Measurements from ENCODE around the gene KIF21B. TPM values are rescaled to one million over a fixed set of nuclear protein-coding genes. Genes with fewer than 3 reads are reported as not detected.

Gene KIF21B
- total and polyA plus RNA-seq, 9 of the 15 experiments (the other 6 are each of a cell fraction or from before 2014, with no cell fraction given), result 0.46 to 13.4 (median 5.9) TPM

DNA sequence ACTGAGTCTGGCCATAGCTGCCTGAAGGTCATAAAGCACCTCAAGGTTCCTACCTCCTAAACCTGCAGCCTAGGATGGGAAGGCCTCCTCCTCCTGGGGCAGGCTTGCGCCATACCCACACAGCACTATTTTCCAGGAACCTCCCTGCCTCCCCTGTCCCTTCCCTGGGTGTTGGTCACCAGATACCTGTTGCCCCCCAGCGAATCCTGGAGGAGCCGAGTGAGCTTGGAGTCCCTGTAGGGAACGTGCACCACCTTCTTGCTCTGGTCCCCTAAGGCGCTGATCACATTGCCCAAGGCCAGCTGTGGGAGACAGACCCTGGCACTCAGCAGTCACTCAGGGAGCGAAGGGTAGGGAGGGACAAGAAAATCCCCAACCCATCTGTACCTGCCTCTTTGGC, 19.4 kb downstream of the KIF21B start:
- intact Hi-C loops (cut with micrococcal nuclease) (no loop called here), in situ Hi-C loops (cut with MboI) (no loop called here)
- Histone ChIP-seq H3K9ac (ENCODE audit: insufficient read depth in 1 of 2, low read depth in 2 of 2, low read length in 2 of 2) (peak overlapping the region in 1 of 2 experiments; percentile 2; a peak in 1 of 4 replicates), H3K4me2 (ENCODE audit: insufficient read depth, low read length) (no peak overlapping the region), H3K27ac (ENCODE audit: extremely low read depth, low read depth, low read length) (no peak overlapping the region), H4K20me1 (replicated peaks; ENCODE audit: control insufficient read depth, insufficient read depth, low read length) (peaks cover 12% of the 10 kb centered on the region; the same call in 1 of the 2 replicates), H3K27me3 (ENCODE audit: control insufficient read depth in 2 of 2, insufficient read depth in 2 of 2, low read length in 2 of 2) (no peaks in the 10 kb centered on the region), H3K9me3 (replicated peaks; ENCODE audit: control insufficient read depth, insufficient read depth, low read depth, low read length) (no peaks in the 10 kb centered on the region), H3K9me1 (ENCODE audit: control insufficient read depth, insufficient read depth, low read length) (peaks cover 7% of the 10 kb centered on the region), H3K79me2 (ENCODE audit: control insufficient read depth, insufficient read depth, low read length) (no peaks in the 10 kb centered on the region), H3K4me3 (no peak overlapping the region), H3K36me3 (ENCODE audit: control insufficient read depth, insufficient read depth, low read length) (no peaks in the 10 kb centered on the region), H3K4me1 (replicated peaks in 1 of 2; ENCODE audit: control insufficient read depth in 2 of 2, insufficient read depth in 2 of 2, low read length in 2 of 2) (peaks cover 0 to 9% of the 10 kb centered on the region in 2 experiments; a peak in 1 of 5 replicates), H2AFZ (ENCODE audit: low read depth, low read length) (no peak overlapping the region)
- no peak for DNase-seq (ENCODE audit: extremely low read depth in 1 of 4, low spot score in 3 of 4)
- 60% methylated on average over 5 of the region's 6 CpGs for WGBS (ENCODE audit: insufficient coverage, low coverage, missing lambda C conversion rate)
- no peak for FAIRE-seq
- no TSS peak for BruUV-seq (replicated peaks)
- ChIA-PET CTCF (ENCODE audit: low intra/inter-chr PET ratio) (no interaction called here), POLR2A (interaction anchor here (0.7 kb wide), 1 partner anchor 12 kb away, joined by 3 read pairs; no protein-coding TSS in a partner anchor)
- no peak for ATAC-seq
- TF ChIP-seq, protein P1, sequence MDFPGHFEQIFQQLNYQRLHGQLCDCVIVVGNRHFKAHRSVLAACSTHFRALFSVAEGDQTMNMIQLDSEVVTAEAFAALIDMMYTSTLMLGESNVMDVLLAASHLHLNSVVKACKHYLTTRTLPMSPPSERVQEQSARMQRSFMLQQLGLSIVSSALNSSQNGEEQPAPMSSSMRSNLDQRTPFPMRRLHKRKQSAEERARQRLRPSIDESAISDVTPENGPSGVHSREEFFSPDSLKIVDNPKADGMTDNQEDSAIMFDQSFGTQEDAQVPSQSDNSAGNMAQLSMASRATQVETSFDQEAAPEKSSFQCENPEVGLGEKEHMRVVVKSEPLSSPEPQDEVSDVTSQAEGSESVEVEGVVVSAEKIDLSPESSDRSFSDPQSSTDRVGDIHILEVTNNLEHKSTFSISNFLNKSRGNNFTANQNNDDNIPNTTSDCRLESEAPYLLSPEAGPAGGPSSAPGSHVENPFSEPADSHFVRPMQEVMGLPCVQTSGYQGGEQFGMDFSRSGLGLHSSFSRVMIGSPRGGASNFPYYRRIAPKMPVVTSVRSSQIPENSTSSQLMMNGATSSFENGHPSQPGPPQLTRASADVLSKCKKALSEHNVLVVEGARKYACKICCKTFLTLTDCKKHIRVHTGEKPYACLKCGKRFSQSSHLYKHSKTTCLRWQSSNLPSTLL (IDR thresholded peaks at IDR 0.05), result no peak

DNA sequence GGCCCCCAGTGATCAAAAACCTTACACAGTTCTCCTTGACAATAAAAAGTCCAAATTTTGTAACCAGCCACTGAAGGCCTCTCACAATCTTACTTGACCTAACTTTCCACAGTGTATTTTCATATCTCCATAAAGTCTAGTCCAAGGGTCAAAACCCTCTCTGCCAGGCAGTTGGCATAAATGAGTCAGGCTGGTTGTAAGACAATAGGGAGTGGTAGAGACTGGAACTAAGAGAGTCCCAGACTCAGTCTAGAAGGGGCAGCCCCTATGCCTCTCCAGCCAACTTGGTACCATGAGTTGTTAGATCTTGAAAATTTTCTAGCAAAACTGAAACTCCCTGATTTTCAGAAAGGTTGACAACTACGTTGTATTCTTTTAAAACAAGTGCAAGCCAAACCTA, 21.0 kb downstream of the KIF21B start:
- no peaks in the 10 kb centered on the region; the same call in 2 of the 3 replicates for H3K36me3 ChIP-seq (ENCODE audit: control insufficient read depth, insufficient read depth, low read length)
- BruUV-seq (replicated peaks), result no TSS peak
- no peak overlapping the region for H3K27ac ChIP-seq (ENCODE audit: extremely low read depth, low read depth, low read length)
- H4K20me1 ChIP-seq (replicated peaks; ENCODE audit: control insufficient read depth, insufficient read depth, low read length), result peaks cover 12% of the 10 kb centered on the region; the same call in 1 of the 2 replicates
- H2AFZ ChIP-seq (ENCODE audit: low read depth, low read length), result no peak overlapping the region
- H3K4me2 ChIP-seq (ENCODE audit: insufficient read depth, low read length), result no peak overlapping the region
- H3K9me1 ChIP-seq (ENCODE audit: control insufficient read depth, insufficient read depth, low read length), result peaks cover 7% of the 10 kb centered on the region
- POLR2A ChIA-PET, result no interaction called here
- peaks cover 0 to 9% of the 10 kb centered on the region in 2 experiments; a peak in 2 of 5 replicates for H3K4me1 ChIP-seq (replicated peaks in 1 of 2; ENCODE audit: control insufficient read depth in 2 of 2, insufficient read depth in 2 of 2, low read length in 2 of 2)
- no peak for ATAC-seq
- CTCF ChIA-PET (ENCODE audit: low intra/inter-chr PET ratio), result no interaction called here
- intact Hi-C loops (cut with micrococcal nuclease) (no loop called here), in situ Hi-C loops (cut with MboI) (no loop called here)
- no peaks in the 10 kb centered on the region for H3K9me3 ChIP-seq (replicated peaks; ENCODE audit: control insufficient read depth, insufficient read depth, low read depth, low read length)
- DNase-seq (ENCODE audit: extremely low read depth in 1 of 4, low spot score in 3 of 4), result no peak
- no peaks in the 10 kb centered on the region for H3K79me2 ChIP-seq (ENCODE audit: control insufficient read depth, insufficient read depth, low read length)
- H3K4me3 ChIP-seq, result no peak overlapping the region
- H3K9ac ChIP-seq (ENCODE audit: insufficient read depth in 1 of 2, low read depth in 2 of 2, low read length in 2 of 2), result peak overlapping the region in 1 of 2 experiments; percentile 62; a peak in 1 of 4 replicates
- no peak for FAIRE-seq
- 0% methylated on average over 1 of the region's 1 CpG for WGBS (ENCODE audit: insufficient coverage, low coverage, missing lambda C conversion rate)
- H3K27me3 ChIP-seq (ENCODE audit: control insufficient read depth in 2 of 2, insufficient read depth in 2 of 2, low read length in 2 of 2), result no peaks in the 10 kb centered on the region
- TF ChIP-seq FOXK2 (conservative IDR thresholded peaks at IDR 0.05 in 1 of 2, IDR thresholded peaks at IDR 0.05 in 1 of 2; ENCODE audit: low read depth in 2 of 2) (no peak), GTF2F1 (IDR thresholded peaks at IDR 0.05; ENCODE audit: low read depth, low read length) (no peak), NR2C2 (CRISPR knock-in tag; IDR thresholded peaks at IDR 0.05) (no peak), NR2C2 (tag; IDR thresholded peaks at IDR 0.05) (no peak), CTCF (IDR thresholded peaks at IDR 0.05 in 2 of 3, conservative IDR thresholded peaks at IDR 0.05 in 1 of 3; ENCODE audit: insufficient read depth in 2 of 3, low read depth in 1 of 3, low read length in 3 of 3) (no peak), ELF2 (CRISPR knock-in tag; IDR thresholded peaks at IDR 0.05) (no peak), MAZ (CRISPR knock-in tag; conservative IDR thresholded peaks at IDR 0.05 in 1 of 2, IDR thresholded peaks at IDR 0.05 in 1 of 2) (no peak)
- TF ChIP-seq, protein P2, sequence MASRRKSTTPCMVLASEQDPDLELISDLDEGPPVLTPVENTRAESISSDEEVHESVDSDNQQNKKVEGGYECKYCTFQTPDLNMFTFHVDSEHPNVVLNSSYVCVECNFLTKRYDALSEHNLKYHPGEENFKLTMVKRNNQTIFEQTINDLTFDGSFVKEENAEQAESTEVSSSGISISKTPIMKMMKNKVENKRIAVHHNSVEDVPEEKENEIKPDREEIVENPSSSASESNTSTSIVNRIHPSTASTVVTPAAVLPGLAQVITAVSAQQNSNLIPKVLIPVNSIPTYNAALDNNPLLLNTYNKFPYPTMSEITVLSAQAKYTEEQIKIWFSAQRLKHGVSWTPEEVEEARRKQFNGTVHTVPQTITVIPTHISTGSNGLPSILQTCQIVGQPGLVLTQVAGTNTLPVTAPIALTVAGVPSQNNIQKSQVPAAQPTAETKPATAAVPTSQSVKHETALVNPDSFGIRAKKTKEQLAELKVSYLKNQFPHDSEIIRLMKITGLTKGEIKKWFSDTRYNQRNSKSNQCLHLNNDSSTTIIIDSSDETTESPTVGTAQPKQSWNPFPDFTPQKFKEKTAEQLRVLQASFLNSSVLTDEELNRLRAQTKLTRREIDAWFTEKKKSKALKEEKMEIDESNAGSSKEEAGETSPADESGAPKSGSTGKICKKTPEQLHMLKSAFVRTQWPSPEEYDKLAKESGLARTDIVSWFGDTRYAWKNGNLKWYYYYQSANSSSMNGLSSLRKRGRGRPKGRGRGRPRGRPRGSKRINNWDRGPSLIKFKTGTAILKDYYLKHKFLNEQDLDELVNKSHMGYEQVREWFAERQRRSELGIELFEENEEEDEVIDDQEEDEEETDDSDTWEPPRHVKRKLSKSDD (conservative IDR thresholded peaks at IDR 0.05; ENCODE audit: low read length), result no peak
